H9 (cell line): ENCODE data around the gene RPS6KB1. TPM values are rescaled to one million over a fixed set of nuclear protein-coding genes. Genes with fewer than 3 reads are reported as not detected.
"Not testable (repeated sequence)": the region's sequence is repeated elsewhere in the genome, so short reads cannot be mapped to it uniquely, and the experiment has no call there.

Experiments
- DNase-seq: peaks from one replicate; pipeline ENCODE4 v3.0.0-alpha.2; 2017
- H2AFZ ChIP-seq: one replicate; pipeline ENCODE4 v1.6.1; 2013; ENCODE audit warnings: mild to moderate bottlenecking, low read length, control low read depth, moderate library complexity
- H2AK5ac ChIP-seq: 2 replicates; pipeline ENCODE4 v1.6.1; 2013; ENCODE audit warnings: low read length, control low read depth, mixed read lengths; ENCODE audit not compliant: insufficient read length
- H2BK120ac ChIP-seq: one replicate; pipeline ENCODE4 v1.6.1; 2013; ENCODE audit warnings: low read depth, mild to moderate bottlenecking, low read length, control low read depth, inconsistent platforms; ENCODE audit not compliant: poor library complexity, severe bottlenecking
- H2BK12ac ChIP-seq: 2 replicates; pipeline ENCODE4 v1.6.1; 2013; ENCODE audit warnings: low read length, control low read depth, mixed read lengths, low read depth; ENCODE audit not compliant: insufficient read length
- H2BK15ac ChIP-seq: 2 replicates; pipeline ENCODE4 v1.6.1; 2013; ENCODE audit warnings: low read depth, low read length, control low read depth
- H2BK20ac ChIP-seq: one replicate; pipeline ENCODE4 v1.6.1; 2013; ENCODE audit warnings: low read depth, mild to moderate bottlenecking, low read length, control low read depth, inconsistent platforms; ENCODE audit not compliant: poor library complexity, severe bottlenecking
- H2BK5ac ChIP-seq: 2 replicates; pipeline ENCODE4 v1.6.1; 2013; ENCODE audit warnings: low read length, control low read depth, mixed read lengths; ENCODE audit not compliant: insufficient read length
- H3K14ac ChIP-seq: 2 replicates; pipeline ENCODE4 v1.6.1; 2013; ENCODE audit warnings: low read length, control low read depth; ENCODE audit not compliant: insufficient read depth
- H3K18ac ChIP-seq: 2 replicates; pipeline ENCODE4 v1.6.1; 2013; ENCODE audit warnings: low read depth, mild to moderate bottlenecking, mixed read lengths, low read length, control low read depth; ENCODE audit not compliant: insufficient read length
- H3K23ac ChIP-seq: 2 replicates; pipeline ENCODE4 v1.6.1; 2013; ENCODE audit warnings: low read length, control low read depth, mixed read lengths, low read depth; ENCODE audit not compliant: insufficient read length
- H3K23me2 ChIP-seq: 2 replicates; pipeline ENCODE4 v1.6.1; 2013; ENCODE audit warnings: low read depth, mild to moderate bottlenecking, mixed read lengths, low read length, control low read depth; ENCODE audit not compliant: insufficient read length, poor library complexity, severe bottlenecking
- H3K27ac ChIP-seq: 2 replicates; pipeline ENCODE4 v1.5.1; 2013; ENCODE audit warnings: low read length, control low read depth, mixed read lengths, low read depth; ENCODE audit not compliant: insufficient read length
- H3K27me3 ChIP-seq: 2 replicates; pipeline ENCODE4 v1.6.1; 2013; ENCODE audit warnings: low read length, control low read depth, inconsistent platforms; ENCODE audit not compliant: insufficient read depth
- H3K4ac ChIP-seq: 2 replicates; pipeline ENCODE4 v1.6.1; 2013; ENCODE audit warnings: low read depth, mild to moderate bottlenecking, control low read depth, inconsistent platforms, low read length, moderate library complexity
- H3K4me1 ChIP-seq: 2 replicates; pipeline ENCODE4 v1.6.1; 2013; ENCODE audit warnings: low read length, control low read depth, inconsistent platforms; ENCODE audit not compliant: insufficient read depth
- H3K4me2 ChIP-seq: 2 replicates; pipeline ENCODE4 v1.6.1; 2013; ENCODE audit warnings: low read length, control low read depth, mixed read lengths; ENCODE audit not compliant: insufficient read length, insufficient read depth
- H3K56ac ChIP-seq: 2 replicates; pipeline ENCODE4 v1.6.1; 2013; ENCODE audit warnings: low read depth, mild to moderate bottlenecking, mixed read lengths, low read length, control low read depth; ENCODE audit not compliant: insufficient read length
- H3K79me1 ChIP-seq: 2 replicates; pipeline ENCODE4 v1.6.1; 2013; ENCODE audit warnings: low read depth, mild to moderate bottlenecking, moderate library complexity, low read length, control low read depth, inconsistent platforms; ENCODE audit not compliant: insufficient read depth, poor library complexity, severe bottlenecking
- H3K79me2 ChIP-seq: 2 replicates; pipeline ENCODE4 v1.6.1; 2013; ENCODE audit warnings: low read length, control low read depth, inconsistent platforms; ENCODE audit not compliant: insufficient read depth
- H3K9ac ChIP-seq: 2 replicates; pipeline ENCODE4 v1.6.1; 2013; ENCODE audit warnings: low read length, control low read depth, mixed read lengths; ENCODE audit not compliant: insufficient read length; ENCODE audit errors: extremely low read depth
- H3K9me3 ChIP-seq: one replicate; pipeline ENCODE4 v1.6.1; 2013; ENCODE audit warnings: low read depth, low read length, inconsistent platforms; ENCODE audit not compliant: control insufficient read depth
- H3T11ph ChIP-seq: one replicate; pipeline ENCODE4 v1.6.1; 2013; ENCODE audit warnings: mild to moderate bottlenecking, low read length, control low read depth, inconsistent platforms
- H4K20me1 ChIP-seq: one replicate; pipeline ENCODE4 v1.6.1; 2013; ENCODE audit not compliant: control insufficient read depth, insufficient read length, insufficient read depth
- H4K5ac ChIP-seq: 2 replicates; pipeline ENCODE4 v1.6.1; 2013; ENCODE audit warnings: low read depth, mild to moderate bottlenecking, mixed read lengths, low read length, control low read depth; ENCODE audit not compliant: insufficient read length
- H4K8ac ChIP-seq: replicated peaks from 2 replicates; pipeline ENCODE4 v1.6.1; 2013; ENCODE audit warnings: low read length, control low read depth, mixed read lengths, low read depth; ENCODE audit not compliant: insufficient read length
- H4K91ac ChIP-seq: 2 replicates; pipeline ENCODE4 v1.6.1; 2013; ENCODE audit warnings: low read depth, mild to moderate bottlenecking, moderate library complexity, mixed read lengths, low read length, control low read depth; ENCODE audit not compliant: insufficient read length
- H3K27ac Mint-ChIP-seq, 3 experiments: 2 replicates in 2 of 3; 3 replicates in 1 of 3; pipeline ENCODE4 v1.8.0; 2020 to 2021; ENCODE audit warnings: mixed read lengths in 3 of 3, mild to moderate bottlenecking in 1 of 3, moderate library complexity in 1 of 3
- H3K27me3 Mint-ChIP-seq: 2 replicates; pipeline ENCODE4 v1.8.0; 2021; ENCODE audit warnings: low read depth, mild to moderate bottlenecking, moderate library complexity, mixed read lengths
- H3K36me3 Mint-ChIP-seq, 3 experiments: 2 replicates in 2 of 3; 3 replicates in 1 of 3; pipeline ENCODE4 v1.8.0; 2020 to 2021; ENCODE audit warnings: low read depth in 3 of 3, mixed read lengths in 3 of 3; ENCODE audit not compliant: insufficient read depth in 1 of 3
- H3K4me1 Mint-ChIP-seq, 2 experiments: 2 replicates each; pipeline ENCODE4 v1.8.0; 2020; ENCODE audit warnings: mixed read lengths in 2 of 2
- H3K4me3 Mint-ChIP-seq, 2 experiments: 2 replicates in 1 of 2; 3 replicates in 1 of 2; pipeline ENCODE4 v1.8.0; 2020 to 2021; ENCODE audit warnings: mild to moderate bottlenecking in 2 of 2, mixed read lengths in 2 of 2, moderate library complexity in 1 of 2
- H3K9me3 Mint-ChIP-seq, 2 experiments: 2 replicates in 1 of 2; 3 replicates in 1 of 2; pipeline ENCODE4 v1.8.0; 2020; ENCODE audit warnings: mild to moderate bottlenecking in 2 of 2, mixed read lengths in 2 of 2, moderate library complexity in 1 of 2
- WGBS: extraction: QIAGEN DNeasy Blood & Tissue Kit; methylation state at CpG from one replicate; pipeline ENCODE4 v1.1.7; 2013; ENCODE audit warnings: missing lambda C conversion rate, low lambda C conversion rate, mixed read lengths; ENCODE audit not compliant: insufficient read length; ENCODE audit errors: extremely low coverage; 5-methylcytosine and 5-hydroxymethylcytosine counted together
- total RNA-seq: library from RNA; stranded (reverse); gene quantifications from 2 replicates; pipeline ENCODE4 v1.2.1, GENCODE V29; 2021

Gene RPS6KB1
- total RNA-seq, 1 experiment from 2014 or later, result 36.1 TPM

GRCh38 chr17:59947310-59947709 is 54.4 kb downstream of the RPS6KB1 start:
- no CpG with 5 or more reads among the region's 4 CpGs for WGBS
- H3K4me1 ChIP-seq, result not testable (repeated sequence)

More at GRCh38 chr17:59947310-59947709, 54.4 kb downstream of the RPS6KB1 start:
- not testable (repeated sequence) for H2BK20ac ChIP-seq, H3K4me3 Mint-ChIP-seq, H4K20me1 ChIP-seq, H3T11ph ChIP-seq, H3K9ac ChIP-seq, H4K5ac ChIP-seq, H2BK12ac ChIP-seq, H3K23me2 ChIP-seq, H3K79me1 ChIP-seq, H3K56ac ChIP-seq, H4K8ac ChIP-seq, H2BK15ac ChIP-seq, DNase-seq, H3K27me3 Mint-ChIP-seq, H2AFZ ChIP-seq, H3K4ac ChIP-seq, H3K9me3 ChIP-seq, H3K4me1 Mint-ChIP-seq, H3K23ac ChIP-seq, H3K18ac ChIP-seq, H2BK120ac ChIP-seq, H3K9me3 Mint-ChIP-seq, H2BK5ac ChIP-seq, H3K27ac Mint-ChIP-seq, H4K91ac ChIP-seq, H2AK5ac ChIP-seq, H3K79me2 ChIP-seq, H3K27ac ChIP-seq, H3K4me2 ChIP-seq, H3K14ac ChIP-seq, H3K27me3 ChIP-seq
- H3K36me3 Mint-ChIP-seq, result peaks cover 3 to 38% (median 19%) of the 10 kb centered on the region in 3 experiments; a peak in 6 of 7 replicates
